ENCODE results near the gene FLAD1. TPM values are rescaled to one million over a fixed set of nuclear protein-coding genes. Genes with fewer than 3 reads are reported as not detected.

Gene FLAD1
- total and polyA plus RNA-seq, 2 donors (not counting 3 experiments of a cell fraction or from before 2014, with no cell fraction given) = 42.2 to 59.1 TPM

DNA sequence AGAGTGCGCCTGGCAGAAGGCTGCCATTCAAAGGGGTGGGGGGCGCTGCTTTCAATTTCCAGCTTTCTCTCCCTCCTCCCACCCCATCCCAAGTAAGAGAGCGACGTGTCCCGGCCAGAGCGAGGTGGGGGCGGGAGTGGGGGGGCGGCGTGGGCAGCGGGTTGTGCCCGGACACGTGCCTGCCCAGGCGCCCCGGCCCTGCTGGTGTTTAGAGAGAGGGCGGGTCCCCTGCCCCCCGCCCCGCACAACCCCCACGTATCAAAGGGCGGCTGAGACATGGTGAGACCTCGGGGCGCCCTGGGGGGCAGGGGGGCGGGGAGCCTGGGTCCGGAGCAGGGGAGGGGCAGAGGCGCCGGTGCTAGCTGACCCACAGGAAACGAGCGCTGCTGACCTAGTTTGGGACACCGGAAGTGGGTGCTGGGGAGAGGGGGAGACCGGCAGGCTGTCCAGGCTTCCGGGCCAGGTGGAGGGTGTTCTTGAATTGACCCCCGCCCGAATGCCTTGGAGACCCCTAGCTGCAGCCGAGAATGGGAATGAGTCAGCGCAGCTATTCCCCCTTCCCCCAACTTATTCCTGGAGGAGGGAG lies 20.7 kb downstream of the FLAD1 start:
- H3K27ac ChIP-seq (ENCODE audit: insufficient read depth, low read depth, low read length) = peak overlapping the region; percentile 63
- H3K27me3 ChIP-seq (ENCODE audit: control insufficient read depth in 2 of 2, insufficient read depth in 2 of 2, low read length in 2 of 2) = no peaks in the 10 kb centered on the region
- peaks cover 25% of the 10 kb centered on the region for H3K4me1 ChIP-seq (ENCODE audit: control insufficient read depth, extremely low read depth, insufficient read depth, low read length)
- DNase-seq (ENCODE audit: low read depth, low spot score) (peak; percentile 33), FAIRE-seq (no peak)
- H3K9me1 ChIP-seq (replicated peaks; ENCODE audit: control insufficient read depth, extremely low read depth, insufficient read depth, low read length) = no peaks in the 10 kb centered on the region
- no peaks in the 10 kb centered on the region for H3K36me3 ChIP-seq (ENCODE audit: control insufficient read depth in 2 of 2, extremely low read depth in 1 of 2, insufficient read depth in 2 of 2, low read length in 2 of 2)
- H4K20me1 ChIP-seq (replicated peaks; ENCODE audit: control insufficient read depth, extremely low read depth, insufficient read depth, low read length) = no peaks in the 10 kb centered on the region
- no peaks in the 10 kb centered on the region for H3K9me3 ChIP-seq (replicated peaks; ENCODE audit: control insufficient read depth, insufficient read depth, low read length)
- no TSS peak for BruUV-seq (replicated peaks)
- peaks cover 16% of the 10 kb centered on the region for H3K79me2 ChIP-seq (ENCODE audit: control insufficient read depth, insufficient read depth, low read length)
- ChIA-PET POLR2A (no interaction called here), CTCF (interaction anchor here (0.7 to 6.5 kb wide), 8 partner anchors 11 to 425 kb away, joined by 3 to 87 read pairs (median 4); partner anchors contain the start of genes ADAM15, FLAD1, PYGO2 and SHC1)
- dilution Hi-C loops (cut with MboI; ENCODE audit: extremely low pct_ligation_motif_present, low sequenced_read_pairs) = no loop called here
- TF ChIP-seq FOS (IDR thresholded peaks at IDR 0.05; ENCODE audit: borderline replicate concordance, insufficient read depth, low read length) (peak; percentile 50), GATA2 (IDR thresholded peaks at IDR 0.05; ENCODE audit: insufficient read depth, insufficient read length, low read depth, low read length) (no peak)
- intact Hi-C loops (cut with micrococcal nuclease) = loop anchor here (2.0 to 5.0 kb wide), 2 partner anchors 41 to 447 kb away; partner anchors contain the start of gene UBE2Q1
- peak overlapping the region; percentile 21 for H2AFZ ChIP-seq (ENCODE audit: low read depth, low read length)
- H3K4me2 ChIP-seq (ENCODE audit: insufficient read depth, low read length) = peak overlapping the region; percentile 54
- peak overlapping the region; percentile 69 for H3K9ac ChIP-seq (replicated peaks; ENCODE audit: extremely low read depth, insufficient read depth, low read length)
- H3K4me3 ChIP-seq (replicated peaks in 1 of 3; ENCODE audit: insufficient read depth in 1 of 3, low read depth in 1 of 3, low read length in 3 of 3) = peak overlapping the region; percentile 53 to 94 (median 65)

DNA sequence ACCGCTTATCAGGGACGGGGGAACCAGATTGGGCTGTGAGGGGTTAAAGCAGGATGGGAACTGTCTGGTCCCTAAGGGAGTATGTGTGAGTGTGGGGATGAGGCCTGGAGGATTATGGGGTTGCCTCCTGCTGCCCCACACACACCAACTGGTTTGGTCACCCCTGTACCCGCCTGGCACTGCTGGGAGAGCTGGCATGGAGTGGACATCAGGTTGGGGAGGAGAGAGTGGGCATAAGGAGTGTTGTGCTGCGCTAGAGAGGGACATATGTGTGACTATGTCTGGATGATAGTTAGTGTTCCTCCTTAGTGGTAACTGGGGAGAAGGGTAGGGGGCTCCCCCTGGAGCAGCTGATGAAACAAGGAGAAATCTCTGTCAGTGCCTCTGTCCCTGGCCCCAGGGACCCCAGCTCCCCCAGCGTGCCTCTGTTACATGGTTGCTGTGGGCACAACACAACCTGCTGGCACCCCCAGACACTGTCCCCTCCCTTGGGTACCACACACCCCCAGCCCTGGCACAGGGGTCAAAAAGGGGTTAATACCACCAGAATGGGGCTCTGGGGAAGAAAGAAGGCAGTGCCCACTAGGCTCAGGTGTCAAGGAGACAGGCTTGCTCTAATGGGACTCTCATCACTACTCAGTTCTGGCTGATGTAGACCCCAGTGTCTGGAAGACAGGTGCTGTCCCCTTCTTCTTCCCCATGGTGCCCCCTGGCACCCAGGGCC lies 21.4 kb downstream of the FLAD1 start:
- CTCF ChIA-PET = interaction anchor here (0.8 to 6.5 kb wide), 5 partner anchors 10 to 47 kb away, joined by 3 to 87 read pairs (median 3); partner anchors contain the start of genes ADAM15, FLAD1 and SHC1
- no peaks in the 10 kb centered on the region for H3K27me3 ChIP-seq (ENCODE audit: control insufficient read depth in 2 of 2, insufficient read depth in 2 of 2, low read length in 2 of 2)
- H2AFZ ChIP-seq (ENCODE audit: low read depth, low read length) = no peak overlapping the region
- intact Hi-C loops (cut with micrococcal nuclease) = loop anchor here (5.0 kb wide), 1 partner anchor 447 kb away; the partner anchor contains the start of gene UBE2Q1
- no peaks in the 10 kb centered on the region for H3K36me3 ChIP-seq (ENCODE audit: control insufficient read depth in 2 of 2, extremely low read depth in 1 of 2, insufficient read depth in 2 of 2, low read length in 2 of 2)
- DNase-seq (ENCODE audit: low read depth, low spot score) (no peak), FAIRE-seq (peak; percentile 70)
- H3K4me2 ChIP-seq (ENCODE audit: insufficient read depth, low read length) = peak overlapping the region; percentile 54
- H3K4me3 ChIP-seq (replicated peaks in 1 of 3; ENCODE audit: insufficient read depth in 1 of 3, low read depth in 1 of 3, low read length in 3 of 3) = peak overlapping the region in 2 of 3 experiments; percentile 65 to 94
- dilution Hi-C loops (cut with MboI; ENCODE audit: extremely low pct_ligation_motif_present, low sequenced_read_pairs) = no loop called here
- H3K27ac ChIP-seq (ENCODE audit: insufficient read depth, low read depth, low read length) = peak overlapping the region; percentile 0
- peaks cover 16% of the 10 kb centered on the region for H3K79me2 ChIP-seq (ENCODE audit: control insufficient read depth, insufficient read depth, low read length)
- H4K20me1 ChIP-seq (replicated peaks; ENCODE audit: control insufficient read depth, extremely low read depth, insufficient read depth, low read length) = no peaks in the 10 kb centered on the region
- POLR2A ChIA-PET = interaction anchor here (0.6 kb wide), 1 partner anchor 1115 kb away, joined by 4 read pairs; no protein-coding TSS in a partner anchor
- no TSS peak for BruUV-seq (replicated peaks)
- H3K9me3 ChIP-seq (replicated peaks; ENCODE audit: control insufficient read depth, insufficient read depth, low read length) = no peaks in the 10 kb centered on the region
- no peak overlapping the region for H3K9ac ChIP-seq (replicated peaks; ENCODE audit: extremely low read depth, insufficient read depth, low read length)
- H3K4me1 ChIP-seq (ENCODE audit: control insufficient read depth, extremely low read depth, insufficient read depth, low read length) = peaks cover 25% of the 10 kb centered on the region
- no peaks in the 10 kb centered on the region for H3K9me1 ChIP-seq (replicated peaks; ENCODE audit: control insufficient read depth, extremely low read depth, insufficient read depth, low read length)
- no peak for TF ChIP-seq FOS (IDR thresholded peaks at IDR 0.05; ENCODE audit: borderline replicate concordance, insufficient read depth, low read length)
- TF ChIP-seq EZH2 (IDR thresholded peaks at IDR 0.05; ENCODE audit: borderline replicate concordance, low read depth, low read length, severe bottlenecking) = no peak
- TF ChIP-seq MYC (IDR thresholded peaks at IDR 0.05; ENCODE audit: low read depth, low read length) = no peak
- no peak for TF ChIP-seq POLR2AphosphoS5 (IDR thresholded peaks at IDR 0.05; ENCODE audit: insufficient read depth, low read depth, low read length)
- no peak for TF ChIP-seq JUN (IDR thresholded peaks at IDR 0.05; ENCODE audit: borderline replicate concordance, insufficient read depth, insufficient read length, low read depth)
- TF ChIP-seq, protein P1, sequence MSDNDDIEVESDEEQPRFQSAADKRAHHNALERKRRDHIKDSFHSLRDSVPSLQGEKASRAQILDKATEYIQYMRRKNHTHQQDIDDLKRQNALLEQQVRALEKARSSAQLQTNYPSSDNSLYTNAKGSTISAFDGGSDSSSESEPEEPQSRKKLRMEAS (IDR thresholded peaks at IDR 0.05; ENCODE audit: insufficient read depth, insufficient read length) = no peak
- no peak for TF ChIP-seq GATA2 (IDR thresholded peaks at IDR 0.05; ENCODE audit: insufficient read depth, insufficient read length, low read depth, low read length)
